ENCODE data around the gene OPCML. TPM values are rescaled to one million over a fixed set of nuclear protein-coding genes. Genes with fewer than 3 reads are reported as not detected.

The OPCML gene
- total RNA-seq, 2 donors from 2014 or later: 0.34 TPM; not detected in 1

DNA sequence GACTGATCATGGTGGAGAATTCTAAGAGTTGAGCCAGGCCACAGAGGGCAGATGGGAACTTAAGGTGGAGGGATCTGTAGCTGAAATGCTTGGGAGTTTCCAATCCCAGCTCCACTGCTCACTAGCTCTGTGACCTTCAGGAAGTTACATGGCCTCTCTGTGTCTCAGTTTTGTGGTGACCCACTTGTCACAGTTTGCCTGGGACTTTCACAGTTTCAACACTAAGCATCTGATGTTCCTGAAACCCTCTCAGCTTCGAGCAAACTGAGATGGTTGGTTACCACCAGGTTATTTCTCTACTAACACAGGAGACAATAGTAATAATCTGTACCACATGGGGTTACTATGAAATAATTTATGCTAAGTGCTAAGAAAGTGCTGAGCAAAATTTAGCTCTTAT lies 505.3 kb downstream of the OPCML start:
- Histone ChIP-seq H3K36me3 (no peaks in the 10 kb centered on the region), H3K27me3 (replicated peaks; ENCODE audit: insufficient read depth) (peaks cover 4% of the 10 kb centered on the region), H3K27ac (no peak overlapping the region), H3K4me3 (no peak overlapping the region), H3K4me1 (replicated peaks) (no peaks in the 10 kb centered on the region), H3K9me3 (no peaks in the 10 kb centered on the region)
- 85% methylated on average over 1 of the region's 1 CpG for WGBS
- TF ChIP-seq POLR2A (IDR thresholded peaks at IDR 0.05) (no peak), POLR2AphosphoS5 (IDR thresholded peaks at IDR 0.05) (no peak)
- TF ChIP-seq, protein P1, sequence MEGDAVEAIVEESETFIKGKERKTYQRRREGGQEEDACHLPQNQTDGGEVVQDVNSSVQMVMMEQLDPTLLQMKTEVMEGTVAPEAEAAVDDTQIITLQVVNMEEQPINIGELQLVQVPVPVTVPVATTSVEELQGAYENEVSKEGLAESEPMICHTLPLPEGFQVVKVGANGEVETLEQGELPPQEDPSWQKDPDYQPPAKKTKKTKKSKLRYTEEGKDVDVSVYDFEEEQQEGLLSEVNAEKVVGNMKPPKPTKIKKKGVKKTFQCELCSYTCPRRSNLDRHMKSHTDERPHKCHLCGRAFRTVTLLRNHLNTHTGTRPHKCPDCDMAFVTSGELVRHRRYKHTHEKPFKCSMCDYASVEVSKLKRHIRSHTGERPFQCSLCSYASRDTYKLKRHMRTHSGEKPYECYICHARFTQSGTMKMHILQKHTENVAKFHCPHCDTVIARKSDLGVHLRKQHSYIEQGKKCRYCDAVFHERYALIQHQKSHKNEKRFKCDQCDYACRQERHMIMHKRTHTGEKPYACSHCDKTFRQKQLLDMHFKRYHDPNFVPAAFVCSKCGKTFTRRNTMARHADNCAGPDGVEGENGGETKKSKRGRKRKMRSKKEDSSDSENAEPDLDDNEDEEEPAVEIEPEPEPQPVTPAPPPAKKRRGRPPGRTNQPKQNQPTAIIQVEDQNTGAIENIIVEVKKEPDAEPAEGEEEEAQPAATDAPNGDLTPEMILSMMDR (IDR thresholded peaks at IDR 0.05): no peak
- DNase-seq (ENCODE audit: low spot score): no peak
- intact Hi-C loops (cut with DNase I): no loop called here

GRCh38 chr11:133024301-133024700 lies 508.0 kb downstream of the OPCML start:
- intact Hi-C loops (cut with DNase I): no loop called here
- Histone ChIP-seq H3K27me3 (replicated peaks; ENCODE audit: insufficient read depth) (peaks cover 4% of the 10 kb centered on the region), H3K9me3 (no peaks in the 10 kb centered on the region), H3K36me3 (no peaks in the 10 kb centered on the region), H3K4me1 (replicated peaks) (no peaks in the 10 kb centered on the region), H3K27ac (no peak overlapping the region), H3K4me3 (no peak overlapping the region)
- no peak for TF ChIP-seq POLR2A (IDR thresholded peaks at IDR 0.05)
- TF ChIP-seq, protein P1 (IDR thresholded peaks at IDR 0.05): no peak
- TF ChIP-seq POLR2AphosphoS5 (IDR thresholded peaks at IDR 0.05): no peak
- no peak for DNase-seq (ENCODE audit: low spot score)
- 40% methylated on average over 5 of the region's 5 CpGs for whole genome bisulfite sequencing

DNA sequence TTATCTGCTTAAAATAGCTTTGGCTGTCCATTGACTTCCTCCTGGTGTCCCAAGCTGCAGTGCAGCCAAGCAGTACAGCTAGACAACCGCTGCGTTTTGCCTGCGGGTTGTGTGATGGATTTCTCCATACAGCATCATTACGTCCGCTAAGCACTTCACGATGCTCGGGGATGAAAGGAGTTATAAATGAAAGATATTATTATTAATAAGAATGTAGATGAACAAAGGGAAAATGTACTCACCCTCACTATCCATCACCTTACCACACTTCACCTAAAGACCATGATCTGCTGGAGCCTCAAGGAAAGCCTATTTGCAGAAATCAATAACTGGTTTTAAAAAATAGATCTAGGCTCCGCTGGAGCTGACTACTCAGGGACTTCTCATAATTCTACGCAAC lies 509.1 kb downstream of the OPCML start:
- intact Hi-C loops (cut with DNase I): no loop called here
- Histone ChIP-seq H3K36me3 (no peaks in the 10 kb centered on the region), H3K27me3 (replicated peaks; ENCODE audit: insufficient read depth) (peaks cover 4% of the 10 kb centered on the region), H3K27ac (no peak overlapping the region), H3K9me3 (no peaks in the 10 kb centered on the region), H3K4me3 (no peak overlapping the region), H3K4me1 (replicated peaks) (no peaks in the 10 kb centered on the region)
- no peak for DNase-seq (ENCODE audit: low spot score)
- 92% methylated on average over 9 of the region's 9 CpGs for WGBS
- TF ChIP-seq POLR2A (IDR thresholded peaks at IDR 0.05) (no peak), POLR2AphosphoS5 (IDR thresholded peaks at IDR 0.05) (no peak)
- TF ChIP-seq, protein P1 (IDR thresholded peaks at IDR 0.05): no peak

DNA sequence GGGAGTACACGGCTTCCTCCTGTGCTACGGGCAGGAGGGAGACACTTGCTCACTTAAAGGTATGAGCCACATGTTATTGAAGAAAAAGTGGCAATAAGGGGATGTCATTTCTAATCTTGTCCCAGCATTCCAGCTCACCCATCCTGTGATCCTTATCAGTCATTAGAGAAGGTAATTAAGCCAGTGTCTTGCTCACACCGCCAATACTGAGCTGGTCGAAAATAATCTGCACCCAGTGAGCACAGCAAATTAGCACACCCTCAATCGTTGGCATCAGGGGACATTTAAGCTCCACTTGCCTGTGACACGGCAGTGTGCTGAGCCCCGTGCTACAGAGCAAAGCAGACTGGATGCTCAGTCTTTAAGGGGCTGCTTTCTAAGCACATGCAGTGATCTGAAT lies 510.7 kb downstream of the OPCML start:
- 58% methylated on average over 7 of the region's 7 CpGs for WGBS
- H3K27me3 ChIP-seq (replicated peaks; ENCODE audit: insufficient read depth): peaks cover 4% of the 10 kb centered on the region

GRCh38 chr11:133020372-133020714 lies 512.0 kb downstream of the OPCML start:
- Histone ChIP-seq H3K36me3 (no peaks in the 10 kb centered on the region), H3K27ac (no peak overlapping the region), H3K27me3 (replicated peaks; ENCODE audit: insufficient read depth) (no peaks in the 10 kb centered on the region), H3K9me3 (no peaks in the 10 kb centered on the region), H3K4me3 (no peak overlapping the region), H3K4me1 (replicated peaks) (no peaks in the 10 kb centered on the region)
- TF ChIP-seq, protein P1 (IDR thresholded peaks at IDR 0.05): no peak
- TF ChIP-seq POLR2AphosphoS5 (IDR thresholded peaks at IDR 0.05): no peak
- TF ChIP-seq POLR2A (IDR thresholded peaks at IDR 0.05): no peak
- WGBS: 74% methylated on average over 1 of the region's 1 CpG
- intact Hi-C loops (cut with DNase I): no loop called here
- no peak for DNase-seq (ENCODE audit: low spot score)

More for the DNA sequence above, 510.7 kb downstream of the OPCML start:
- intact Hi-C loops (cut with DNase I): no loop called here
- Histone ChIP-seq H3K27ac (no peak overlapping the region), H3K9me3 (no peaks in the 10 kb centered on the region), H3K36me3 (no peaks in the 10 kb centered on the region), H3K4me3 (no peak overlapping the region), H3K4me1 (replicated peaks) (no peaks in the 10 kb centered on the region)
- TF ChIP-seq, protein P1 (IDR thresholded peaks at IDR 0.05): no peak
- no peak for TF ChIP-seq POLR2A (IDR thresholded peaks at IDR 0.05)
- no peak for TF ChIP-seq POLR2AphosphoS5 (IDR thresholded peaks at IDR 0.05)
- DNase-seq (ENCODE audit: low spot score): no peak

All from prostate gland (tissue), 2 donors.